Umbilical cord (tissue), 2 donors: ENCODE results near the gene XRN2. TPM values are rescaled to one million over a fixed set of nuclear protein-coding genes. Genes with fewer than 3 reads are reported as not detected.

Source experiments
- DNase-seq: peaks from one replicate; pipeline ENCODE4 v3.0.0-alpha.2; 2015; ENCODE audit warnings: low spot score
- total RNA-seq: library from RNA; depleted of rRNA; stranded (reverse); fragments of >200 nt; gene quantifications from one replicate; pipeline ENCODE4 v1.2.3, GENCODE V29; 2014; ENCODE audit warnings: low replicate concordance; ENCODE audit not compliant: insufficient read depth

XRN2 gene
- total RNA-seq, 1 donor from 2014 or later, result 54.9 TPM

DNA sequence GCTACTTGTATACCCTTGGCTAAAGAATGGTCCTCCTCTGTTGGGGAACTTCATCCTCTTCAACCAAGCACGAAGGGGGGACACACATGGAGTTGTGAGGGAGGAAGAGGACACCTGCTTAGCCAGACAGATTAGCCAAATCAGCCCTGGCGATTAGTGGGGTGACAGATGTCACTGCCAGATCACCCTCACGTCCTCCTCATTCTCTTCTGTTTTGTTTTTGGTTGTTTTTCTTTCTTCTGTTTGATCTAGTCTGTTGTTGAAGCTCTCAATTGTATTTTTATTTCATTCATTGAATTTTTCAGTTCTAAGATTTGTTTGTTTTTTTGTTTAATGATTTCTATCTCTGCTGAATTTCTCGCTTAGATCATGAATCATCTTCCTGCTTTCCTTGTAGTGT is 121.7 kb downstream of the XRN2 start:
- no peak for DNase-seq

DNA sequence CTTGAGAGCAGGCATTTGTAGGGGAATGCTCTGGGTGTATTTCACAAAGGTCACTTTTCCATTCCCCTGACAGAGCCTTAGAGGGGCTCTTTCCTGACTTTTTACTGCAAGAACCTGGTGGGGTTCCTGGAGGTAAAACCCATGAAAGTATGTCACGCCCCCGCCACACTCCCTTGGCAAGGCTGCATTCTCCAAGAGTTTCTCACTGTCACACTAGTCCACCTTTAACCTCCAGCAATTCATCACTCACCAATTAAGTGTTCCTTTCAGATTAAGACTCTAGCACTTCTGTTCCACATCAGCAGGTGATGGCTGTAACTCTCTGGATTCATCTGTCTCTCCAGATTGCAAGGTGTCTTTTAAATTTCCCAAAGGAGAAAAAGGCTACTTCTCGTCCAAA is 126.9 kb downstream of the XRN2 start:
- DNase-seq, result no peak

DNA sequence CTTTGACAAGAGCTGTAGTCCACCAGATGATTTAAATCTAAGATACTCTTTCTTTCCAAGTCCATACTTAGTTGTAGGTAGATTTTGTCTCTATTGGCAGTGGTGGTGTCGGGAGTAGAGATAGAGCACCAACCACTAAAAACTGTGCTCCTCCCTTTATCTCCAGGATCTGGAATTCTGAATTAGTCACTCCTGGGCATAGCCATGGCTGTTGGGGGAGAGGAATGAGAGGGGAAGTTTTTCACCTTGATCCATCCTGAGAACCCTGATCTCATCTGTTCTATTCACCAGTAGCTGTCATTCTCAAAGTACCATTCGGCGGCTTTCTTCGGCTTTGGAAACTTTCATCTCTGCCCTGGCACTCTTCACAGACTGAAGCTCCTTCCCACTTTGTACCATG is 129.8 kb downstream of the XRN2 start:
- DNase-seq, result no peak

DNA sequence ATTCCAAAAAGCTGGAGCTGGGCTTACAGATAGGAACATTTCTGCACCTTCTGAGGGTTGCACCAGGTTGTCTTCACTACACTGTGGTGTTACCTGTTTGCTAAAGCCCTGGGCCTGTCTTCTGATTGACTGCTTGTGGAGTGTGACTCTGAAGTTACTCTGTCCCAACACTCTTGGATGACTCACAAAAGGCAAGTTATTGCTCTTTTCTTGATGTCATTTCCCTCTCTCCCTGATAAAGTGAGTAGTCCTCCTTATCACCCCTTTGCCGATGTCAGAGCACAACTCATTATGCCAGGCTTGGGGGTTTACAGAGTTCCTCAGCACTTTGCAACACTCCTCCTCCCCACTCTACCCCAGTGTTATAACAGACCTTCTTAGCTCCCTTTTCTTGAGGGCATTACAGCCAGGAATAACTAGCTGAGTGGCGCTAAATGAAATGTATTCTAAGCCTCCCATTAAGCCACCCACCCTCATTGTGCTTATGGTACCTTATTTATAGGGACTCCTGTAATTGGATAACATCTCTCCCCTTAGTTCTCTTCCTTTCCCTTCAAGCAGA is 130.3 kb downstream of the XRN2 start:
- no peak for DNase-seq

DNA sequence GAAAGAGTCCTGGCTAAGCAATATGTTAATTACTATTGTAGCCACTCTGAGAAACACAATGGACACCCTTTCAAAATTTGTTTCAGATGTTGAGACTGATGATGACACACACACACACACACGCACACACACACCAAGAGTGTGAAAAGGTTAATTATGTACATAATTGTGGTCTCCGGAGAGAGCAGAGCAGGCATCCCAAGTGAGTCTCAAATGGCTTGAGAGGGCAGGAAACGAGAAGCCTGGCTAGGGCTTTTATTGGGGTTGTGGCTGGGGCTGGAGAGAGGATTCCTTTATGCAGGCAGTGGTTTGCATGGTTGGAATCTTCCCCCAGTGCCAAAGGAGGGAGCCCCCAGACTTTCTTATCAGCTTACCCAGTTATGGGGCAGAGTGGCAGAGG is 132.4 kb downstream of the XRN2 start:
- DNase-seq, result no peak

DNA sequence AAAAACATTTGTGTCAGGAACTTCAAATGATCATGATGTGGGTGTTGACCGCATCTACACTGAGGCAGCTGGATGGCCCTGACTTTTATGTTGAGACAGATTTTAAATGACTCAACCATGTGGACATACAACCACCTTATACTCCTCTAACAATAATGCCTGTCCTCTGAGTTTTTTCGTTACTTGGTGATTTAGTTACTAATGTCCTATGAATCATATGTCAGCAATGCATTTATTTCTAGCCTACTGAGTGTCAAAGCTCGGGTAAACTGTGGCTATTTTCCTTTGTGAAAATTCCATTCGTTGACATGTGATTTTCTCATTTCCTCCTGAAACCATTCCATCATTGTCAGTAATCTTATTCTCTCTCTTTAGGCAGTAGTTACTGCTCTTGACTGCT is 133.1 kb downstream of the XRN2 start:
- no peak for DNase-seq

DNA sequence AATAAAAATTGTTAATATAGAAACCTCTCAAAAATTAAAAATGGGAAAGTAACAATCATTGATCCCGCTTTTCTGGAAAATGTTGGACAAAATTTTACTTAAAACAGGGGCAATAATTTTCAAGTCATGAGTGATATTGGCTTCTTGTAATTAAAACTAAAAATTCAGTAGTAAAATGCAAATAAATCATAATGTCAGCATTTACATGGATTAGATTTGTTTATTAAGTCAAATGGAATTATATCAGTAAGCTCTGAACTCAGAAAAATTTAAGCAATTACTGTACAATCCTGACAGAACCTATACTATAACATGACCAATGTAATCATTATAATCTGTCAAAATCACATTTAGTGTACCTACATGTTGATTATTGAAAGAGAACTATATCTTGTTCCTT is 134.1 kb downstream of the XRN2 start:
- no peak for DNase-seq

DNA sequence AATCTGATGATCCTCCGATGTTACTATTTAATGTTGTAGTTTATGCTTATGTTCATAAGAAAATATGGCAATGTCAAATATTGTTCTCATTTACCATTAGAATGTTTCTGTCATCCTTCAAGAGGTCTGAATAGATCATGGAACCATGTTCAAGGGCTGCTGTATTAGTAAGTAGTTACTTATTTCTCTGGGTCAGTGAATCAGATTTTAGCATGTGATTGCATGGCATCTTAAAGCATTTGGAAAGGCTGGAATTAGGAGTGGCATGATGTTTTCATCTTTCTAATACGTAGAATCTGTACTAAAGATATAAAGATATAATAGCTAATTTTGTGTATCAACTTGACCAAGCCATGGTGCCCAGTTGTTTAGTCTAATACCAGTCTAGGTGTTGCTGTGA is 134.7 kb downstream of the XRN2 start:
- DNase-seq, result no peak

Other genes starting within 250 kb of the XRN2 start
- 4.3 TPM for gene LINC00237, start 197.0 kb upstream of the XRN2 start, total RNA-seq
- gene KIZ, start 177.2 kb upstream of the XRN2 start, total RNA-seq, result 20.9 TPM
- not detected for gene NKX2-4, start 94.2 kb downstream of the XRN2 start, total RNA-seq
- gene NKX2-2, start 210.7 kb downstream of the XRN2 start, total RNA-seq, result 1.4 TPM